Ishikawa (cell line): Measurements from ENCODE around the gene KIF26B.

ENCODE experiments used
- CEBPB ChIP-seq: IDR thresholded peaks from 2 replicates; pipeline ENCODE4 v1.6.1; 2012
- CREB1 ChIP-seq: IDR thresholded peaks from 2 replicates; pipeline ENCODE4 v1.6.1; 2012; ENCODE audit warnings: low read depth
- EGR1 ChIP-seq: IDR thresholded peaks from 2 replicates; pipeline ENCODE4 v1.6.1; 2012
- EP300 ChIP-seq: IDR thresholded peaks from 2 replicates; pipeline ENCODE4 v1.6.1; 2012; ENCODE audit warnings: borderline replicate concordance
- FOXM1 ChIP-seq: IDR thresholded peaks from 2 replicates; pipeline ENCODE4 v1.6.1; 2012; ENCODE audit warnings: low read depth, borderline replicate concordance
- MAX ChIP-seq: IDR thresholded peaks from 2 replicates; pipeline ENCODE4 v1.6.1; 2012
- NFIC ChIP-seq: IDR thresholded peaks from 2 replicates; pipeline ENCODE4 v1.6.1; 2012
- RAD21 ChIP-seq: IDR thresholded peaks from 2 replicates; pipeline ENCODE4 v1.6.1; 2012; ENCODE audit warnings: low read depth
- REST ChIP-seq: IDR thresholded peaks from 2 replicates; pipeline ENCODE4 v1.6.1; 2012; ENCODE audit warnings: low read depth, mild to moderate bottlenecking
- TAF1 ChIP-seq: IDR thresholded peaks from 2 replicates; pipeline ENCODE4 v1.6.1; 2012; ENCODE audit warnings: low read depth, mild to moderate bottlenecking
- TCF12 ChIP-seq: IDR thresholded peaks from 2 replicates; pipeline ENCODE4 v1.6.1; 2012; ENCODE audit warnings: low read depth
- TEAD4 ChIP-seq: IDR thresholded peaks from 2 replicates; pipeline ENCODE4 v1.6.1; 2012
- USF1 ChIP-seq: IDR thresholded peaks from 2 replicates; pipeline ENCODE4 v1.6.1; 2012
- YY1 ChIP-seq: IDR thresholded peaks from 2 replicates; pipeline ENCODE4 v1.6.1; 2012; ENCODE audit warnings: low read depth
- ZBTB7A ChIP-seq: IDR thresholded peaks from 2 replicates; pipeline ENCODE4 v1.6.1; 2012; ENCODE audit warnings: low read depth

Gene KIF26B

GRCh38 chr1:245216366-245217115, 61.8 kb downstream of the KIF26B start:
- TF ChIP-seq TEAD4 (no peak), TCF12 (no peak), EGR1 (no peak), CREB1 (no peak), NFIC (no peak), TAF1 (no peak), REST (no peak), CEBPB (no peak), MAX (no peak), USF1 (no peak), ZBTB7A (no peak), FOXM1 (no peak), RAD21 (no peak), EP300 (no peak)

- no peak for TF ChIP-seq NFIC
- no peak for TF ChIP-seq EGR1
- TF ChIP-seq MAX, result no peak
- no peak for TF ChIP-seq EP300
- no peak for TF ChIP-seq USF1
Observed at GRCh38 chr1:245217853-245218608, 63.2 kb downstream of the KIF26B start.

GRCh38 chr1:245220381-245220985, 65.7 kb downstream of the KIF26B start:
- TF ChIP-seq EP300 (no peak), NFIC (no peak)

GRCh38 chr1:245221805-245222204, 67.0 kb downstream of the KIF26B start:
- TF ChIP-seq EGR1, result no peak
- TF ChIP-seq REST, result no peak
- no peak for TF ChIP-seq TCF12
- TF ChIP-seq FOXM1, result no peak
- TF ChIP-seq RAD21, result no peak
- TF ChIP-seq NFIC, result no peak
- TF ChIP-seq EP300, result no peak
- TF ChIP-seq TAF1, result no peak
- TF ChIP-seq YY1, result no peak
- TF ChIP-seq MAX, result no peak
- no peak for TF ChIP-seq CEBPB
- no peak for TF ChIP-seq CREB1
- no peak for TF ChIP-seq TEAD4
- TF ChIP-seq ZBTB7A, result no peak
- TF ChIP-seq USF1, result no peak

GRCh38 chr1:245222931-245223595, 68.3 kb downstream of the KIF26B start:
- TF ChIP-seq FOXM1 (no peak), TEAD4 (no peak), ZBTB7A (no peak), REST (no peak), YY1 (no peak), CREB1 (no peak), RAD21 (no peak), TAF1 (no peak), MAX (no peak), TCF12 (no peak), NFIC (no peak), USF1 (no peak), CEBPB (no peak), EGR1 (no peak), EP300 (no peak)
